Nephron (organoid): Measurements from ENCODE around the gene IGSF23.

Experiments
- H3K27ac Mint-ChIP-seq, 3 experiments: 2 replicates each; pipeline ENCODE4 v1.8.0; 2020; ENCODE audit warnings: mixed read lengths in 3 of 3, mild to moderate bottlenecking in 2 of 3, moderate library complexity in 1 of 3
- H3K27me3 Mint-ChIP-seq: 2 replicates; pipeline ENCODE4 v1.8.0; 2021; ENCODE audit warnings: low read depth, mild to moderate bottlenecking, moderate library complexity, mixed read lengths
- H3K36me3 Mint-ChIP-seq: 2 replicates; pipeline ENCODE4 v1.8.0; 2020; ENCODE audit warnings: low read depth, mixed read lengths
- H3K4me1 Mint-ChIP-seq: 2 replicates; pipeline ENCODE4 v1.8.0; 2020; ENCODE audit warnings: mixed read lengths
- H3K4me3 Mint-ChIP-seq, 3 experiments: 2 replicates each; pipeline ENCODE4 v1.8.0; 2020; ENCODE audit warnings: mild to moderate bottlenecking in 3 of 3, mixed read lengths in 3 of 3, moderate library complexity in 2 of 3
- H3K9me3 Mint-ChIP-seq: 2 replicates; pipeline ENCODE4 v1.8.0; 2020; ENCODE audit warnings: mixed read lengths
- TF ChIP-seq, protein P1 (sequence below), 3 experiments: fragments of 200-600 bp; sonication (generic); IDR thresholded peaks; one replicate each; pipeline ENCODE4 v1.5.0; 2021; ENCODE audit warnings: antibody characterized with exemption in 3 of 3; ENCODE audit not compliant: unreplicated experiment in 3 of 3

IGSF23 gene

GRCh38 chr19:44673510-44673909 is 60.1 kb downstream of the IGSF23 start:
- Mint-ChIP-seq H3K36me3 (no peaks in the 10 kb centered on the region), H3K27ac (no peak overlapping the region), H3K4me1 (peaks cover 5% of the 10 kb centered on the region), H3K27me3 (peaks cover 3% of the 10 kb centered on the region), H3K9me3 (no peaks in the 10 kb centered on the region), H3K4me3 (no peak overlapping the region)
- TF ChIP-seq, protein P1, sequence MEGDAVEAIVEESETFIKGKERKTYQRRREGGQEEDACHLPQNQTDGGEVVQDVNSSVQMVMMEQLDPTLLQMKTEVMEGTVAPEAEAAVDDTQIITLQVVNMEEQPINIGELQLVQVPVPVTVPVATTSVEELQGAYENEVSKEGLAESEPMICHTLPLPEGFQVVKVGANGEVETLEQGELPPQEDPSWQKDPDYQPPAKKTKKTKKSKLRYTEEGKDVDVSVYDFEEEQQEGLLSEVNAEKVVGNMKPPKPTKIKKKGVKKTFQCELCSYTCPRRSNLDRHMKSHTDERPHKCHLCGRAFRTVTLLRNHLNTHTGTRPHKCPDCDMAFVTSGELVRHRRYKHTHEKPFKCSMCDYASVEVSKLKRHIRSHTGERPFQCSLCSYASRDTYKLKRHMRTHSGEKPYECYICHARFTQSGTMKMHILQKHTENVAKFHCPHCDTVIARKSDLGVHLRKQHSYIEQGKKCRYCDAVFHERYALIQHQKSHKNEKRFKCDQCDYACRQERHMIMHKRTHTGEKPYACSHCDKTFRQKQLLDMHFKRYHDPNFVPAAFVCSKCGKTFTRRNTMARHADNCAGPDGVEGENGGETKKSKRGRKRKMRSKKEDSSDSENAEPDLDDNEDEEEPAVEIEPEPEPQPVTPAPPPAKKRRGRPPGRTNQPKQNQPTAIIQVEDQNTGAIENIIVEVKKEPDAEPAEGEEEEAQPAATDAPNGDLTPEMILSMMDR (IDR thresholded peaks at IDR 0.05; ENCODE audit: unreplicated experiment in 3 of 3): no peak

DNA sequence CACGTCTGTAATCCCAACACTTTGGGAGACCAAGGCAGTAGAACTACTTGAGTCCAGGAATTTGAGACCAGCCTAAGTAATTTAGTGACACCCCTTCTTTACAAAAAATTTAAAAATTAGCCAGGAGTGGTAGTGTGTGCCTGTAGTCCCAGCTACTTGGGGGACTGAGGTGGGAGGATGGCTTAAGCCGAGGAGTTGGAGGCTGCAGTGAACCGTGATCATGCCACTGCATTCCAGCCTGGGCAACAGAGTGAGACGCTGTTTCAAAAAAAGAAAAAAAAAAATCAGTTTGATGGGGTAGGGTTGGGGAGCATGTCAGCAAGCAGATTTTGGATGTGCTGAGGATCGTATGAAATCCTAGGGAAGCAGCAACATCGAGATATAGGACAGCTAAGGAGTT is 62.2 kb downstream of the IGSF23 start:
- Mint-ChIP-seq H3K9me3 (no peaks in the 10 kb centered on the region), H3K4me1 (peaks cover 5% of the 10 kb centered on the region), H3K4me3 (no peak overlapping the region), H3K27ac (peak overlapping the region in 2 of 3 experiments; percentile 18 to 40), H3K36me3 (peaks cover under 1% of the 10 kb centered on the region), H3K27me3 (peaks cover 3% of the 10 kb centered on the region)
- TF ChIP-seq, protein P1 (IDR thresholded peaks at IDR 0.05; ENCODE audit: unreplicated experiment in 3 of 3): no peak

DNA sequence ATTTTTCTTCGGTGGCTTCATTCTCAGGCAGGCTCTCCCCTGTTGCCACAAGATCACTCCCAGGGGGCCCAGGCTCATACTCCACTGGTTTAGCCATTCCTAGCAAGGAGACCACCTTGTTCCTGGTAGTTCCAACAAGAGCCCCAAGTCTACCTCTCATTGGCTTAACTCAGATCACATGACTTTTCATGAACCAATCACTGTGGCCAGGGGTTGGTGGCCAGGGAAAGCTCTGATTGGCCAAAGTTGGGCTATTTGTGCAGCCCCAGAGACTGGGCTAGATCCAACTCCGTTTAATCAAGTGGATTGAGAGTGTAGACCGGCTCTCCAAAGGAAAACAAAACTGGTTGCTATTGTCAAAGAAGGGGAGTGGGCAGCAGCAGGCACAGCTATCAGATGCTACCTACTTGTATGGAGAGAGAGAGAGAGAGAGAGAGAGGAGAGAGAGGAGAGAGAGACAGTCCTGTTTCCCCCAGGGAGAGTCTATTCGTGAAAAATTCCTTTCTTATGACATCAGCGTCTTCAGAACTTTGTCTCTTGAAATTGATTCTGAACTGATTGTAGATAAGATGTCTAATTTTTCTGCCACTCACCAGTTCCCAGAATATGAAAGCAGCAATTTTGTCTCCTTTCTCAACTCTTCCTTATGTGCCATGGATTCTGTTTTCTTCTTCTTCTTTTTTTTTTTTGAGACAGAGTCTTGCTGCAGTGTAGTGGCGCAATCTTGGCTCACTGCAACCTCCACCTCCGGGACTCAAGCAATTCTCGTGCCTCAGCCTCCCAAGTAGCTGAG is 63.9 kb downstream of the IGSF23 start:
- TF ChIP-seq, protein P1 (IDR thresholded peaks at IDR 0.05; ENCODE audit: unreplicated experiment in 3 of 3): no peak
- Mint-ChIP-seq H3K4me1 (peaks cover 5% of the 10 kb centered on the region), H3K27me3 (peaks cover 3% of the 10 kb centered on the region), H3K27ac (peak overlapping the region; percentile 23 to 74 (median 61)), H3K9me3 (no peaks in the 10 kb centered on the region), H3K36me3 (peaks cover 3% of the 10 kb centered on the region), H3K4me3 (no peak overlapping the region)

DNA sequence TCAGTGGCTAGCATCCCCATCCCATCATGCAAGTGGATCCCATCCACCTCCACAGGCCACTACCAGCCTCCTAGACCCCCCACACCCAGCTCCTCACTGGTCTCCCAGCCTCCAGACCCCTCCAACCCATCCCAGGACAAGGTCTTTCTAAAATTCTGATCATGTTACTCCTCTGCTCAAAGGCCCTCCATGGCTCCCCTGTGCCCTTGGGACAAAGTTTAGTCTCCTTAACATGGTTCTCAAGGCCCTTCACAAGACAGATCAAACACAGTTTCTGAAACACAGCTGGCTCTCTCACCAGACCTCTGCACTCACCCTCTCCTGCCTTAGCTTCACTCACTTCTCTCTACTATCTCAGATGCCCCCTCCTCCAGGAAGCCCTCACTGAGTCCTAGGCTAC is 67.2 kb downstream of the IGSF23 start:
- Mint-ChIP-seq H3K4me3 (no peak overlapping the region), H3K9me3 (no peaks in the 10 kb centered on the region), H3K27me3 (peaks cover 3% of the 10 kb centered on the region), H3K36me3 (peaks cover 3% of the 10 kb centered on the region), H3K27ac (no peak overlapping the region), H3K4me1 (peaks cover 11% of the 10 kb centered on the region)
- TF ChIP-seq, protein P1 (IDR thresholded peaks at IDR 0.05; ENCODE audit: unreplicated experiment in 3 of 3): no peak

DNA sequence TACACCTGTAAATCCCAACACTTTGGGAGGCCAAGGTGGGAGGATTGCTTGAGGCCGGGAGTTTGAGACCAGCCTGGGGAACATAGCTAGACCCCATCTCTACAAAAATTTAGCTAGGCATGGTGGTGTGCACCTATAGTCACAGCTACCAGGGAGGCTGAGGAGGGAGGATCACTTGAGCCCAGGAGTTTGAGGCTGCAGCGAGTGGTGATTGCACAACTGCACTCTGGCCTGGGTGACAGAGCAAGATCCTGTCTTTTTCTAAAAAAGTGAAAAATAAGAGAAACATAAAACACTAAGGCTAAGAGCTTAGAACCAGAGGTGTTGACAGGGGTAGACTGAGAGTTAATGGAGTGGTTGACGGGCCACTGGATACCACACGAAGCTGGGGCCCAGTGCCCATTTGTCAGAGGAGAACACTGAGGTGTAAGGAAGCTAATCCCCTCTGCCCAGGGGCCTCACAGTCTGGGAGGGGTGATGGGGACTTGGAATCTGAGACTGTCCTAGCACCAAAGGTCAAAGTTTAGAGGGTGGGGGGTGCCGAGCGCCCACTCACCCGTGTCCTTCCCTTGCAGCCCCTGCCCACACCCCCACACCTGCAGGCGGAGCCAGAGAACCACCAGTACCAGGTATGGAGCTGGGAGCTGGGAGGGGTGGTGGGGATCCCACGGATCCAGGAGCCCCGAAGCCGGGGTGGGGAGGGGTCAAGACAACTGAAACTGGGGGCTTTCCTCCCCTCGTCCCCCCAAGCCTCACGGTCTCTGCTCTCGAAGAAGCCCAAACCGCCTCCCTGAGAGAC is 68.8 kb downstream of the IGSF23 start:
- TF ChIP-seq, protein P1 (IDR thresholded peaks at IDR 0.05; ENCODE audit: unreplicated experiment in 3 of 3): no peak
- H3K9me3 Mint-ChIP-seq: no peaks in the 10 kb centered on the region
- H3K4me3 Mint-ChIP-seq: no peak overlapping the region
- H3K27ac Mint-ChIP-seq: no peak overlapping the region
- H3K36me3 Mint-ChIP-seq: peaks cover 3% of the 10 kb centered on the region
- peaks cover 8% of the 10 kb centered on the region for H3K4me1 Mint-ChIP-seq
- H3K27me3 Mint-ChIP-seq: peaks cover 1% of the 10 kb centered on the region
